A549 (cell line): ENCODE results near the gene ENPP1. TPM values are rescaled to one million over a fixed set of nuclear protein-coding genes. Genes with fewer than 3 reads are reported as not detected.
"Not testable (repeated sequence)": the region's sequence is repeated elsewhere in the genome, so short reads cannot be mapped to it uniquely, and the experiment has no call there.

Experiments used
- ATAC-seq, 2 experiments: fragments of 200-7000 bp in 1 of 2; fragments of >200 bp in 1 of 2; cut with Nextera tagmentation in 1 of 2; cut with Tn5 transposase in 1 of 2; 3 replicates each; pipeline versions ENCODE4 v1.8.0 to v1.9.1; 2018 to 2020; ENCODE audit warnings: mild to moderate bottlenecking in 1 of 2, moderate library complexity in 1 of 2
- CTCF ChIA-PET: fragments of 300-600 bp; sonication (Branson Sonifier 250); formaldehyde crosslinking; extraction: SDS; loops from one replicate; lab custom pipeline; 2021; ENCODE audit warnings: antibody characterized with exemption, inconsistent platforms; lab: Yijun Ruan, JAX
- POLR2A ChIA-PET: fragments of 350-600 bp; formaldehyde crosslinking; extraction: SDS; loops from one replicate; lab custom pipeline; 2021; ENCODE audit warnings: antibody characterized with exemption, inconsistent platforms; lab: Yijun Ruan, JAX
- DNase-seq, 2 experiments: peaks; one replicate each; pipeline versions ENCODE4 v3.0.0 to v3.0.0-alpha.2; 2011 to 2016; ENCODE audit warnings: low read depth in 1 of 2, low spot score in 1 of 2
- FAIRE-seq: peaks from 2 replicates; lab custom pipeline; 2011; peaks lifted over from hg19 to GRCh38; lab: Jason Lieb, UNC
- H3K27ac ChIP-seq, 2 experiments: fragments of >200 bp; sonication (Bioruptor Twin); formaldehyde crosslinking; 3 replicates each; pipeline ENCODE4 v1.5.1; 2016 to 2017
- H3K4me1 ChIP-seq: fragments of >200 bp; sonication (Bioruptor Twin); formaldehyde crosslinking; 3 replicates; pipeline ENCODE4 v1.6.1; 2016
- H3K4me2 ChIP-seq: fragments of >200 bp; sonication (Bioruptor Twin); formaldehyde crosslinking; 3 replicates; pipeline ENCODE4 v1.6.1; 2016
- H3K4me3 ChIP-seq: fragments of >200 bp; sonication (Bioruptor Twin); formaldehyde crosslinking; 3 replicates; pipeline ENCODE4 v1.5.1; 2016
- H3K9me3 ChIP-seq: fragments of >200 bp; sonication (Bioruptor Twin); formaldehyde crosslinking; 3 replicates; pipeline ENCODE4 v1.6.1; 2016
- BHLHE40 ChIP-seq: IDR thresholded peaks from 2 replicates; pipeline ENCODE4 v1.6.1; 2012; ENCODE audit warnings: low read depth, low read length, inconsistent platforms
- CEBPB ChIP-seq, 2 experiments: fragments of >200 bp in 1 of 2; sonication (Bioruptor Twin) in 1 of 2; formaldehyde crosslinking in 1 of 2; IDR thresholded peaks; 2 replicates each; pipeline ENCODE4 v1.6.1; 2012 to 2016
- HOXA7 ChIP-seq: fragments of 250-450 bp; sonication (Bioruptor Pico); IDR thresholded peaks from 2 replicates; pipeline ENCODE4 v1.5.0; 2020; ENCODE audit warnings: mild to moderate bottlenecking, moderate library complexity
- HOXB13 ChIP-seq: fragments of 250-450 bp; sonication (Bioruptor Pico); IDR thresholded peaks from 2 replicates; pipeline ENCODE4 v1.5.0; 2020; ENCODE audit warnings: low read depth, mild to moderate bottlenecking, moderate library complexity
- HOXB5 ChIP-seq: fragments of 250-450 bp; sonication (Bioruptor Pico); IDR thresholded peaks from 2 replicates; pipeline ENCODE4 v1.5.0; 2020; ENCODE audit warnings: mild to moderate bottlenecking, moderate library complexity
- KDM5A ChIP-seq: fragments of 200-600 bp; sonication (generic); IDR thresholded peaks from 2 replicates; pipeline ENCODE4 v1.6.1; 2016; ENCODE audit warnings: antibody characterized with exemption, mild to moderate bottlenecking
- MAZ ChIP-seq: fragments of 150-350 bp; IDR thresholded peaks from 2 replicates; pipeline ENCODE4 v1.6.1; 2014; ENCODE audit warnings: antibody characterized with exemption, low read depth, low read length, borderline replicate concordance
- POLR2A ChIP-seq: IDR thresholded peaks from 2 replicates; pipeline ENCODE4 v1.6.1; 2012; ENCODE audit warnings: mild to moderate bottlenecking, low read length
- POLR2AphosphoS2 ChIP-seq: conservative IDR thresholded peaks from 2 replicates; pipeline ENCODE4 v1.6.1; 2012; ENCODE audit warnings: low read length, improper control_type of control experiment, inconsistent platforms
- RCOR1 ChIP-seq: fragments of 150-350 bp; IDR thresholded peaks from 2 replicates; pipeline ENCODE4 v1.6.1; 2014; ENCODE audit warnings: antibody characterized with exemption, low read length, low read depth
- SREBF2 ChIP-seq: fragments of 450-650 bp; IDR thresholded peaks from 2 replicates; pipeline ENCODE4 v1.6.1; 2014; ENCODE audit warnings: mild to moderate bottlenecking, moderate library complexity
- TP53 ChIP-seq: fragments of 250-450 bp; sonication (Bioruptor Pico); IDR thresholded peaks from 2 replicates; pipeline ENCODE4 v1.5.0; 2021; ENCODE audit warnings: mild to moderate bottlenecking, moderate library complexity
- ZC3H11A ChIP-seq: fragments of 450-650 bp; IDR thresholded peaks from 2 replicates; pipeline ENCODE4 v1.6.1; 2014; ENCODE audit warnings: antibody characterized with exemption, mild to moderate bottlenecking
- ZFP36 ChIP-seq: fragments of 450-650 bp; IDR thresholded peaks from 2 replicates; pipeline ENCODE4 v1.6.1; 2014; ENCODE audit warnings: borderline replicate concordance; ENCODE audit not compliant: partially characterized antibody
- WGBS: methylation state at CpG from one replicate; pipeline ENCODE4 v1.1.6; 2017; ENCODE audit errors: missing lambda C conversion rate; 5-methylcytosine and 5-hydroxymethylcytosine counted together
- polyA plus RNA-seq, 4 experiments: library from polyadenylated mRNA; depleted of rRNA in 3 of 4; stranded (reverse); fragments of >200 nt; fragmentation: RNase III in 1 of 4; extraction: RNeasy Plus Mini Kit Qiagen cat#74134 plus additional on column Dnase treatment in 1 of 4; gene quantifications; 2 replicates in 3 of 4; 3 replicates in 1 of 4; pipeline ENCODE4 v1.2.3, GENCODE V29; 2011 to 2017
- TF ChIP-seq, protein P1 (sequence below): fragments of >200 bp; sonication (Bioruptor Twin); formaldehyde crosslinking; IDR thresholded peaks from 3 replicates; pipeline ENCODE4 v1.6.1; 2016

The ENPP1 gene
- polyA plus RNA-seq, 2 of the 4 experiments (the other 2 are of a cell fraction) = 0.97 to 5.3 TPM

DNA sequence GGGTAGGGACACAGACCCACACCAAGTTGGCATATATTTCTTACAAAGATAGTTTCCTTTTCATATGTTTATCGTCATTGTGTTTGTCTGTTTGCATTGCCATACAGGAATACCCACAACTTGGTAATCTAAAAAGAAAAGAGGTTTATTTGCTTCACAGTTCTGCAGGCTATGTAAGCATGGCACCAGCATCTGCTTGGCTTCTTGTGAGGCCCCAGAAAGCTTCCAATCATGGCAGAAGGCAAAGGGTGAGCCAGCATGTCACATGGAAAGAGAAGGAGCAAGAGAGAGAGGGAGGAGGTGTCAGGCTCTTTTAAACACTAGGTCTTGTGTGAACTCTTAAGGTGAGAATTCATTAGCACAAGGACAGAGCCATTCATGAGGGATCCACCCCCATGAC, 90.9 kb downstream of the ENPP1 start:
- 14% methylated on average over 1 of the region's 1 CpG for WGBS
- Histone ChIP-seq H3K4me3 (no peak overlapping the region), H3K27ac (no peak overlapping the region), H3K4me2 (no peak overlapping the region), H3K4me1 (peaks cover 8% of the 10 kb centered on the region; the same call in 2 of the 3 replicates), H3K9me3 (peaks cover 11% of the 10 kb centered on the region; the same call in 1 of the 3 replicates)
- ATAC-seq = no peak
- DNase-seq = no peak
- TF ChIP-seq SREBF2 = no peak
- no peak for TF ChIP-seq HOXA7
- CTCF ChIA-PET = no interaction called here
- no peak for FAIRE-seq
- POLR2A ChIA-PET = no interaction called here

DNA sequence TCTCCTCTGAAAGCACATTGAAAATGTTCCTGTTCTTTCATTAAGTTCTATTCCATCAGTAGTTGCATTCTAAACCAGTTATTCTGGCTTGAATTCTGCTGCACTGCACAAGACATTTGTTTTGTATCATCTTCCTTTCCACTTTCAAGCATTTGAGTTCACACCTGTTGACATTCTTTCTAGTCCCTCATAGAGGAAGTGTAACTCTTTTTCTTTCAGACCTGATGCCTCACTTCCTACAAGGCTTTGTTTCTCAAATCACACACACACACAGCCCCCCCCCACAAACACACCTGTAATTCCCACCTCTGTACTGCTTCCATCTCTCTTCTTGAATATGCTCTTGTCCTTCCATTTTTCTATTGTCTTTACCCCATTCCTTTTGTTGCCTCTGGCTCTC, 92.4 kb downstream of the ENPP1 start:
- Histone ChIP-seq H3K4me3 (no peak overlapping the region), H3K4me1 (peaks cover 3% of the 10 kb centered on the region; the same call in 2 of the 3 replicates), H3K27ac (no peak overlapping the region), H3K9me3 (peaks cover 11% of the 10 kb centered on the region; the same call in 1 of the 3 replicates), H3K4me2 (no peak overlapping the region)
- FAIRE-seq = no peak
- no peak for DNase-seq
- TF ChIP-seq HOXB13 (CRISPR knock-in tag) = no peak
- TF ChIP-seq, protein P1, sequence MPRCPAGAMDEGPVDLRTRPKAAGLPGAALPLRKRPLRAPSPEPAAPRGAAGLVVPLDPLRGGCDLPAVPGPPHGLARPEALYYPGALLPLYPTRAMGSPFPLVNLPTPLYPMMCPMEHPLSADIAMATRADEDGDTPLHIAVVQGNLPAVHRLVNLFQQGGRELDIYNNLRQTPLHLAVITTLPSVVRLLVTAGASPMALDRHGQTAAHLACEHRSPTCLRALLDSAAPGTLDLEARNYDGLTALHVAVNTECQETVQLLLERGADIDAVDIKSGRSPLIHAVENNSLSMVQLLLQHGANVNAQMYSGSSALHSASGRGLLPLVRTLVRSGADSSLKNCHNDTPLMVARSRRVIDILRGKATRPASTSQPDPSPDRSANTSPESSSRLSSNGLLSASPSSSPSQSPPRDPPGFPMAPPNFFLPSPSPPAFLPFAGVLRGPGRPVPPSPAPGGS = no peak
- no peak for TF ChIP-seq POLR2AphosphoS2
- no peak for TF ChIP-seq POLR2A
- TF ChIP-seq HOXB5 (CRISPR knock-in tag) = no peak
- TF ChIP-seq SREBF2 = no peak
- TF ChIP-seq RCOR1 = no peak
- TF ChIP-seq KDM5A = no peak
- no peak for TF ChIP-seq ZFP36
- TF ChIP-seq MAZ = no peak
- TF ChIP-seq BHLHE40 = no peak
- TF ChIP-seq ZC3H11A = no peak
- no peak for TF ChIP-seq CEBPB (IDR thresholded peaks at IDR 0.05)
- TF ChIP-seq TP53 = no peak
- CTCF ChIA-PET = interaction anchor here (2.0 kb wide), 2 partner anchors 10 to 205 kb away, joined by 5 to 6 read pairs; no protein-coding TSS in a partner anchor
- no peak for ATAC-seq
- POLR2A ChIA-PET = no interaction called here

DNA sequence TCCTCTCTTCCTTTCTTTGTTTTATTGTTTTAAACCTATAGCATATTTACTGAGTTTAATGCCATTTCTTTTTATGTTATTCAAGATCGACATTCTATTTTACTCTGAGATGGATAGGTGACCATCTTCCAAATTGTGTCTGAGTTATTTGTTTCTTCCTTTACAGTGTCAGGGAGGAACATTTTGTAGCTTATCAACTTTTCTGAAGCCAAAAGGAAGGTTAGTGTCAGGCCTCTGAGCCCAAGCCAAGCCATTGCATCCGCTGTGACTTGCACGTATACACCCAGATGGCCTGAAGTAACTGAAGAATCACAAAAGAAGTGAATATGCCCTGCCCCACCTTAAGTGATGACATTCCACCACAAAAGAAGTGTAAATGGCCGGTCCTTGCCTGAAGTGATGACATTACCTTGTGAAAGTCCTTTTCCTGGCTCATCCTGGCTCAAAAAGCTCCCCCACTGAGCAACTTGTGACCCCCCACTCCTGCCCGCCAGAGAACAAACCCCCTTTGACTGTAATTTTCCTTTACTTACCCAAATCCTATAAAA, 93.6 kb downstream of the ENPP1 start:
- H3K4me1 ChIP-seq, H3K4me2 ChIP-seq, ATAC-seq, H3K27ac ChIP-seq, DNase-seq, H3K4me3 ChIP-seq, POLR2A ChIA-PET, FAIRE-seq: not testable (repeated sequence)
- WGBS = 70% methylated on average over 4 of the region's 5 CpGs
- peaks cover 11% of the 10 kb centered on the region; the same call in 1 of the 3 replicates for H3K9me3 ChIP-seq
- CTCF ChIA-PET = interaction anchor here (2.0 kb wide), 2 partner anchors 8 to 206 kb away, joined by 5 to 6 read pairs; no protein-coding TSS in a partner anchor

DNA sequence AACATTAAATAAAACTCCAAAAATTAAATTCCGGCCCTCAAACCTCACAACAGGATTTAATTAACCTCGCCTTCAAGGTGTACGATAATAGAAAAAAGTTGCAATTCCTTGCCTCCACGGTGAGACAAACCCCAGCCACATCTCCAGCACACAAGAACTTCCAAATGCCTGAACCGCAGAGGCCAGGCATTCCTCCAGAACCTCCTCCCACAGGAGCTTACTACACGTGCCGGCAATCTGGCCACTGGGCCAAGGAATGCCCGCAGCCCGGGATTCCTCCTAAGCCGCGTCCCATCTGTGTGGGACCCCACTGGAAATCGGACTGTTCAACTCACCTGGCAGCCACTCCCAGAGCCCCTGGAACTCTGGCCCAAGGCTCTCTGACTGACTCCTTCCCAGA, 95.9 kb downstream of the ENPP1 start:
- DNase-seq, FAIRE-seq, H3K4me3 ChIP-seq, POLR2A ChIA-PET, CTCF ChIA-PET, H3K9me3 ChIP-seq, H3K4me2 ChIP-seq, H3K27ac ChIP-seq, H3K4me1 ChIP-seq, ATAC-seq: not testable (repeated sequence)
- 80% methylated on average over 10 of the region's 12 CpGs for WGBS

DNA sequence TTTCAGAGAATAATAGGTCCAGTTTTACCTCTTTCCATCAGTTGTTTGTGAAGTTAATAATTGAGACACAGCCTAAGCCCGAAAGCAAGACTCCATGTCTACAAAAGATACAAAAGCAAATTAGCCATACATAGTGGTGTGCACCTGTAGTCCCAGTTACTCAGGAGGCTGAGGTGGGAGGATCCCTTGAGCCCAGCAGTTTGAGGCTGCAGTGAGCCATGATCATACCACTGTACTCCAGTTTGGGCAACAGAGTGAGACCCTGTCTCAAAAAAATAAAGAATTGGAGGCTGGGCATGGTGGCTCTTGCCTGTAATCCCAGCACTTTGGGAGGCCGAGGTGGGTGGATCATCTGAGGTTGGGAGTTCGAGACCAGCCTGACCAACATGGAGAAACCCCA, 101.0 kb downstream of the ENPP1 start:
- H3K4me3 ChIP-seq, H3K4me1 ChIP-seq, H3K4me2 ChIP-seq, H3K9me3 ChIP-seq, DNase-seq, H3K27ac ChIP-seq, POLR2A ChIA-PET, ATAC-seq, FAIRE-seq: not testable (repeated sequence)
- CTCF ChIA-PET = interaction anchor here (2.9 to 6.9 kb wide), 2 partner anchors 11 to 214 kb away, joined by 8 to 72 read pairs; no protein-coding TSS in a partner anchor
- 17% methylated on average over 3 of the region's 3 CpGs for WGBS
